ENCODE results near the gene SMC2.
A peak's percentile ranks its signal among the peaks of the same experiment; 100 is the strongest.

SMC2 gene

DNA sequence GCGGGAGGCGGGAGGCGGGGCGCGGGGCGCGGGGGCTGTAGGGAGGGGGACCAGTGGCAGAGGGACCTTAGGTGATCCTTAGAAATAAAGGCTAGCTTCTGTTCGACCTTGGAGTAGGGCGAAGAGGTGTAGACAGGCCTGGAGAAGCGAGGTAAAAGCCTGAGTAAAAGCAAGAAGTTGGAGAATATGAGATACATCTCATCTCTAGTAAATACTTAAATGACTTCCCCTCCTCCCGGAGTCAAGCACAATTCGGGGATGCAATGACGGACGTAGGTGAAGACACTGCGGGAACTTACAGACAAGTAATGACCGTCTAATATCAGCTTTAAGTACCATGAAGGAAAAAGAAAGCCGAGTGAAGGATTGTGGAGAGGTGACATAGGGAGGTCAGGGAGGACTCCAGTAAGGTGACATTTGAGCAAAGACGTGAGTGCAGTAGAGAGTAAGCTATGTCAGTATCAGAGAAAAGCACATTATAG, 466 bp downstream of the SMC2 start:
- H3K27me3 ChIP-seq (ENCODE audit: control insufficient read depth, insufficient read depth, low read length, poor library complexity, severe bottlenecking), result no peaks in the 10 kb centered on the region
- no peaks in the 10 kb centered on the region for H3K9me3 ChIP-seq (ENCODE audit: control insufficient read depth, low read length)
- H3K4me1 ChIP-seq (ENCODE audit: control insufficient read depth, insufficient read depth, low read length), result peaks cover 7% of the 10 kb centered on the region
- peak overlapping the region; percentile 69 for H3K4me3 ChIP-seq (ENCODE audit: insufficient read depth, low read depth, low read length)
- H3K27ac ChIP-seq (ENCODE audit: insufficient read depth, low read depth, low read length, poor library complexity, severe bottlenecking), result no peak overlapping the region
- 1% methylated on average over 17 to 18 of the region's 18 CpGs for WGBS, 2 experiments
- H3K36me3 ChIP-seq (ENCODE audit: control insufficient read depth, insufficient read depth, low read length), result no peaks in the 10 kb centered on the region

DNA sequence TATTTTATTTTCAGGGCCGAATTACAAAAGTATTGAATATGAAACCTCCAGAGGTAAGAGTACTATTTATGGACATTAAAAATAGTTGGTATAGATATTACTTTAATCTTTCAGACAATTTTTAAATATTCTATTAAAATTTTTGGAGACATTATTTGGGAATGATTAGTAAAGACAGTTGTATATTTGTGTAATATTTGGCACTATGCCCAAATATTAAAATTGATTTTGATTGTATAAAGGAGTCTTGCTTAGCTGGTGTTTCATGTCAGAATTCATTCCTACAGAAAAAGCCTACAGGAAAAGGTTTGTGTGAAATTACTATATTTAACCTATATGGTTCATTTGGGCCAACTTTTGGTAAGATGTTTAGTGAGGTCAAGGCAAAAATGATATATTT, 5.5 kb downstream of the SMC2 start:
- peaks cover 29% of the 10 kb centered on the region for H3K36me3 ChIP-seq (ENCODE audit: control insufficient read depth, insufficient read depth, low read length)
- no peak overlapping the region for H3K4me3 ChIP-seq (ENCODE audit: insufficient read depth, low read depth, low read length)
- WGBS, 2 experiments, result no CpG with 5 or more reads among the region's 1 CpG

DNA sequence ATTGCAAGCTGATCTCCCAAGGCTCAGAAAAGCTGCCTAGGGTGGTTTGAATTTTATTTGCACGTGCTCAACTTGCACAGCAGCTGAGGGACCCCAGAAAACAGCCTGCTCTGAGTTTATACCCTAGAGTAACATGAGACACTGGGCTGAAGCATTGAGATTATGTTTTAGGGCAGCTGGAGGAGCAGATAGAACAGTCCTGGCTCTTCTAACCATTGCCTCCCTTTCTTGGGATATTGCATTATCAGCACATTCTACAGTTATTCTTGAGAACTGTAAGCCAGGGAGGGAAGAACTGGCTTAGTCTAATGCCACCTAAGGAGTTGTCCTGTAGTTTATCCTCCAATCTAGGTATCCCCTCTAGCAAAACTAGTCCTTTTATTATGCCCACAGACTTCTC, 10.3 kb downstream of the SMC2 start:
- H3K4me3 ChIP-seq (ENCODE audit: insufficient read depth, low read depth, low read length), result no peak overlapping the region
- no peaks in the 10 kb centered on the region for H3K27me3 ChIP-seq (ENCODE audit: control insufficient read depth, insufficient read depth, low read length, poor library complexity, severe bottlenecking)
- no peak overlapping the region for H3K27ac ChIP-seq (ENCODE audit: insufficient read depth, low read depth, low read length, poor library complexity, severe bottlenecking)
- no peaks in the 10 kb centered on the region for H3K9me3 ChIP-seq (ENCODE audit: control insufficient read depth, low read length)
- 94% methylated on average over 1 of the region's 1 CpG for WGBS, 2 experiments
- no peaks in the 10 kb centered on the region for H3K4me1 ChIP-seq (ENCODE audit: control insufficient read depth, insufficient read depth, low read length)
- H3K36me3 ChIP-seq (ENCODE audit: control insufficient read depth, insufficient read depth, low read length), result peaks cover 35% of the 10 kb centered on the region

More for the DNA sequence above, 5.5 kb downstream of the SMC2 start:
- H3K4me1 ChIP-seq (ENCODE audit: control insufficient read depth, insufficient read depth, low read length), result no peaks in the 10 kb centered on the region
- no peak overlapping the region for H3K27ac ChIP-seq (ENCODE audit: insufficient read depth, low read depth, low read length, poor library complexity, severe bottlenecking)
- H3K9me3 ChIP-seq (ENCODE audit: control insufficient read depth, low read length), result no peaks in the 10 kb centered on the region
- H3K27me3 ChIP-seq (ENCODE audit: control insufficient read depth, insufficient read depth, low read length, poor library complexity, severe bottlenecking), result no peaks in the 10 kb centered on the region

DNA sequence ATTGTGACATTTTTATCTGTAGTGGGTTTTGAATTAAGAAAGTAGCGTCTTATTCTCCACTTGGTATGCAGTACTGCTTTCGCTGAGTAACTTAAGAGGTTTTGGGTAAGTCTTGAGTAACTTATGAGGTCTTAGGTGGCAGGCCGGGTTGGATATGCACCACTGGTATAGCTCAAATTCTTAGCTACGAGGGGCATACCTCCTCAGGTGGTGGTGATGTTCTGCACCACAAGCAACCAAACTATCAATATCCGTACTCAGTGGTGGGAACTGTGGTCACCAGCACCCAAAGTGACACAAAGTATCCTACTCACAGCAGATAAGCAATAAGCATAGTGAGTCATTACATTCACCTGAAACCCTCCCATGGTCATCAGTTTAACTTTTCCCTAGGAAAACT, 13.7 kb downstream of the SMC2 start:
- Histone ChIP-seq H3K4me3 (ENCODE audit: insufficient read depth, low read depth, low read length) (no peak overlapping the region), H3K27me3 (ENCODE audit: control insufficient read depth, insufficient read depth, low read length, poor library complexity, severe bottlenecking) (no peaks in the 10 kb centered on the region), H3K9me3 (ENCODE audit: control insufficient read depth, low read length) (no peaks in the 10 kb centered on the region), H3K27ac (ENCODE audit: insufficient read depth, low read depth, low read length, poor library complexity, severe bottlenecking) (no peak overlapping the region), H3K4me1 (ENCODE audit: control insufficient read depth, insufficient read depth, low read length) (no peaks in the 10 kb centered on the region), H3K36me3 (ENCODE audit: control insufficient read depth, insufficient read depth, low read length) (peaks cover 23% of the 10 kb centered on the region)
- whole genome bisulfite sequencing, 2 experiments, result 92 to 94% methylated on average over 5 of the region's 5 CpGs

DNA sequence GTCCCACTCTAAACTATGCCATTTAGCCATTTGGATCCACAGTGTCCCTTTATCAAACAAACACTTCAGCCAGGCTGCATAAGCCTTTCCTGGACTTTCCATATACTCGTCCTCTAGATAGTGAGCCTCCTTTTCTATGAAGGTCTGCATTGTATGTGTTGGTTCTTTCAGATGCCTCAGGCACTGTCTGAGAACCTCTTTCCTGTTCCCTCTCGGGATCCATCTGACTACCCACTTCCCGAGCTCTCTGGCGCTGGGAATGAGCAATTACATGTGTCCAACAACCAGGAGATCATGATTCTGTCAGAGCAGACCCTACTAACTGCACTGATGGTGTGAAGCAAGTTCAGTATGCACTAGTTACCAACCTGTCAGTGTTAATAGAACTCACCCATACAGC, 14.2 kb downstream of the SMC2 start:
- peaks cover 20% of the 10 kb centered on the region for H3K36me3 ChIP-seq (ENCODE audit: control insufficient read depth, insufficient read depth, low read length)
- no peak overlapping the region for H3K27ac ChIP-seq (ENCODE audit: insufficient read depth, low read depth, low read length, poor library complexity, severe bottlenecking)
- WGBS, 2 experiments, result 93 to 98% methylated on average over 4 of the region's 4 CpGs
- H3K4me3 ChIP-seq (ENCODE audit: insufficient read depth, low read depth, low read length), result no peak overlapping the region
- no peaks in the 10 kb centered on the region for H3K9me3 ChIP-seq (ENCODE audit: control insufficient read depth, low read length)
- H3K27me3 ChIP-seq (ENCODE audit: control insufficient read depth, insufficient read depth, low read length, poor library complexity, severe bottlenecking), result no peaks in the 10 kb centered on the region
- no peaks in the 10 kb centered on the region for H3K4me1 ChIP-seq (ENCODE audit: control insufficient read depth, insufficient read depth, low read length)

DNA sequence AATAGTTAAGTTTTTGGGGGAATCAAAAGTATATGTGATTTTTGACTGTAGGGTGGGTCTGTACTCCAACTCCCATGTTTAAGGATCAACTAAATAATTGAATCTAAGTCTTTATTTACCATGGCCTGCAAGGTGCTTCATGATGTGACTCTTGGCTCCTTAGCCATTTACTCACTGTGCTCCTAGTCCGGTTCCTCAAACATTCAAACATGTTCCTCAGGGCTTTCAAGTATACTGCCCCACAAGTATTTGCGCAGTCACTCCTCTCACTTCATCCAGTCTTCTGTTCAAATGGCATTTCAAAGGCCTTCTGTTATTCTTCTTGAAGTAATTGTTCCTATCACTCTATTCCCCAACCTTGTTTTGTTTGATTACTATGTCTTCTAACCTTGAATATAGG, 16.4 kb downstream of the SMC2 start:
- H3K27me3 ChIP-seq (ENCODE audit: control insufficient read depth, insufficient read depth, low read length, poor library complexity, severe bottlenecking), result no peaks in the 10 kb centered on the region
- H3K4me1 ChIP-seq (ENCODE audit: control insufficient read depth, insufficient read depth, low read length), result no peaks in the 10 kb centered on the region
- H3K9me3 ChIP-seq (ENCODE audit: control insufficient read depth, low read length), result no peaks in the 10 kb centered on the region
- H3K4me3 ChIP-seq (ENCODE audit: insufficient read depth, low read depth, low read length), result no peak overlapping the region
- WGBS, 2 experiments, result 88 to 95% methylated on average over 2 of the region's 2 CpGs
- no peak overlapping the region for H3K27ac ChIP-seq (ENCODE audit: insufficient read depth, low read depth, low read length, poor library complexity, severe bottlenecking)
- H3K36me3 ChIP-seq (ENCODE audit: control insufficient read depth, insufficient read depth, low read length), result peaks cover 22% of the 10 kb centered on the region

DNA sequence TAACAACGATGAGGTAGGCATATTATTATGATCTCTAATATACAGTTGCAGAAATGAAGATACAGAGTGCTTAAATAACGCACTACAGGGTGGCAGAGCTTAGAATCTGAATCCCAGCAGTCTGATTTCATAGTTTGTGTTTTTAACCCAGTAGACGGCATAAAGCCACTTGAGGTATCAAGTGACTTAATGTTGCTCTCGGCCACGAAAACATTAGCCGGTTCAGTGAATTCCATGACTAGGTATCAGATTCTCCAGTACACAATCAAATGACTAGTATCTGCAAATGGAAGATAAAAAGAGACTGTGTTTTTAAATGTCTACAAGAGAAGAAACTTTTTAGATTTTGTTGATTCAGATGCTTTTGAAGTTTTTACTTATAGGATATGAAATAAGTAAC, 24.8 kb downstream of the SMC2 start:
- Histone ChIP-seq H3K27me3 (ENCODE audit: control insufficient read depth, insufficient read depth, low read length, poor library complexity, severe bottlenecking) (no peaks in the 10 kb centered on the region), H3K9me3 (ENCODE audit: control insufficient read depth, low read length) (no peaks in the 10 kb centered on the region), H3K36me3 (ENCODE audit: control insufficient read depth, insufficient read depth, low read length) (peaks cover 9% of the 10 kb centered on the region), H3K4me1 (ENCODE audit: control insufficient read depth, insufficient read depth, low read length) (no peaks in the 10 kb centered on the region), H3K4me3 (ENCODE audit: insufficient read depth, low read depth, low read length) (no peak overlapping the region), H3K27ac (ENCODE audit: insufficient read depth, low read depth, low read length, poor library complexity, severe bottlenecking) (no peak overlapping the region)
- WGBS, 2 experiments, result 95% methylated on average over 5 to 6 of the region's 6 CpGs

DNA sequence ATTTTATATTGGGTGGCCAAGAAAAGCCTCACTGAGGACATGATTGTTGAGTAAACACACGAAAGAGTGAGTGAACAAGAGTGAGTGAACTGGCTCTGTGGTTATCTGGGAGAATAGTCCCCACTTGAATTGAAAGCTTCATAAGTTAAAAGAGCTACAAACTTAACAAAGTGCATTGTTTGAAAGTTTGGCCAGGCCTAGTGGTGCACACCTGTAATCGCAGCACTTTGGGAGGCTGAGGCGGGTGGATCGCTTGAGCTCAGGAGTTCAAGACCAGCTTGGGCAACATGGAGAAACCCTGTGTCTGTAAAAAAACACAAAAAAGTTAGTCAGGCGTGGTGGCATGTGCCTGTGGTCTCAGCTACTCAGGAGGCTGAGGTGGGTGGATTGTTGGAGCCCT, 26.9 kb downstream of the SMC2 start:
- Histone ChIP-seq H3K9me3 (ENCODE audit: control insufficient read depth, low read length) (no peaks in the 10 kb centered on the region), H3K4me3 (ENCODE audit: insufficient read depth, low read depth, low read length) (no peak overlapping the region), H3K27ac (ENCODE audit: insufficient read depth, low read depth, low read length, poor library complexity, severe bottlenecking) (no peak overlapping the region), H3K36me3 (ENCODE audit: control insufficient read depth, insufficient read depth, low read length) (peaks cover 8% of the 10 kb centered on the region), H3K27me3 (ENCODE audit: control insufficient read depth, insufficient read depth, low read length, poor library complexity, severe bottlenecking) (no peaks in the 10 kb centered on the region), H3K4me1 (ENCODE audit: control insufficient read depth, insufficient read depth, low read length) (no peaks in the 10 kb centered on the region)
- WGBS, 2 experiments, result 93 to 95% methylated on average over 5 of the region's 5 CpGs

DNA sequence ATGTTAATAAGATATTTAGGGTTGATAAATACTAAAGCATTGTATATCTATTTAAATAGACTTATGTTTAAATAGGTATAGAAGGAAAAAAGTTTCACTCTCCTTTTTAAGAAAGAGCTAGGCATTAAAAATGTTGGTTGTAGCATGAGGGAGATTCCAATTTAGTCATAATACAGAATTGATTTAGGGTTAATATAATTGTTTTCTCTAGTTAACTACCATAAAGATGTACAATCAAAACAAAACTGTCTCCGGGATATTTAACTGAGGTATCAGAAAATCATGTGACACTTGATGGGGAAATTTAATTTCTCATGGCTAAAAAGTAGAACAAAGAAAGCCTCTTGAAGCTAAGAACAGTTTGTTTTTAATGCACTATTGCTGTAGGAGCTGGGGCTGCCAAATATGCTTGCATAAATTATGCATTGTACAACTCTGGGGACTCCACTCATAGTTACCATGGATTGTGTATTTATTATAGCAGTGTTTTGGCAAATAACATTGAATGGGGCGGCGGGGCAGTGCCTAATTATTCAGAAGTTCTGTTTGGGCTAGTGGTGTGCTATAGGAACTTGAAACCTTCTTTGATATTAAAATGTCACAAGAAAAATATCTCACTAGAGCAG, 44.2 kb downstream of the SMC2 start:
- Histone ChIP-seq H3K9me3 (ENCODE audit: control insufficient read depth, low read length) (no peaks in the 10 kb centered on the region), H3K36me3 (ENCODE audit: control insufficient read depth, insufficient read depth, low read length) (peaks cover 19% of the 10 kb centered on the region), H3K27me3 (ENCODE audit: control insufficient read depth, insufficient read depth, low read length, poor library complexity, severe bottlenecking) (no peaks in the 10 kb centered on the region), H3K27ac (ENCODE audit: insufficient read depth, low read depth, low read length, poor library complexity, severe bottlenecking) (no peak overlapping the region), H3K4me3 (ENCODE audit: insufficient read depth, low read depth, low read length) (no peak overlapping the region), H3K4me1 (ENCODE audit: control insufficient read depth, insufficient read depth, low read length) (no peaks in the 10 kb centered on the region)
- 100% methylated on average over 1 to 3 of the region's 3 CpGs for WGBS, 2 experiments

DNA sequence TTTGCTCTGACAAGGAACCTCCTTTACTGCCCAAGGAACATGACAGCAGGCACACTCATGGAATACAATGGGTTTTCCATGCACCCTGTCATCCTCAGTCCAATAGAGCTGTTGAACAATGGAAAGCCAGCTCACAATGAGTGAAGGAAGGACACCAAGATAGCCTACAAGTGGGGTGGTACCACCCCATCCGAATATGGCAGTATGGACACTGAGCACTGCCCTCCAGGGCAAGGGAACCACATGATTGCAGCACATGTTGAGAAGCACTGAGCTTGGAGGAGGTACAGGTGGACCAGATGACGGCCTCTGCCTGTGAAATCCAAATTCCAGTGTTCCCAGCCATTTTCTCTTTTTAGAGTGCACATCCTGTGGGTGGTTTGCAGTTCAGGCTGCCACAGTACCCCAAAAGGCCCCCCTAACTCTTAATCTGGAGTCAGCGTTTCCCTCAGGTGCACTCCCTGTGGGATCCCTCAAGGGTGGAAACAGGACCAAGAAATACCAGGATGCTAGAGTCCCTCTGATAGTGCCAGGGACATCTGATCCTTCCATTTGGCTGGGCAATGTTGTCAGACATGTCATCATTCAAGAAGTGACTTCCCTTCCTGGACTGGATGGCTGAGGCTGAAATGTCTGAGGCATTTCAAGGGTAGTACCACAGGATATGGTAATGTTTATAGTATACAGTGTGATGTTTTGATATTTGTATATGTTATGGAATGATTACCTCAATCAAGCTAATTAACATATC, 48.9 kb downstream of the SMC2 start:
- no peaks in the 10 kb centered on the region for H3K4me1 ChIP-seq (ENCODE audit: control insufficient read depth, insufficient read depth, low read length)
- no peaks in the 10 kb centered on the region for H3K9me3 ChIP-seq (ENCODE audit: control insufficient read depth, low read length)
- H3K27ac ChIP-seq (ENCODE audit: insufficient read depth, low read depth, low read length, poor library complexity, severe bottlenecking), result no peak overlapping the region
- WGBS, 2 experiments, result 93 to 94% methylated on average over 3 of the region's 3 CpGs
- H3K36me3 ChIP-seq (ENCODE audit: control insufficient read depth, insufficient read depth, low read length), result no peaks in the 10 kb centered on the region
- H3K27me3 ChIP-seq (ENCODE audit: control insufficient read depth, insufficient read depth, low read length, poor library complexity, severe bottlenecking), result no peaks in the 10 kb centered on the region
- no peak overlapping the region for H3K4me3 ChIP-seq (ENCODE audit: insufficient read depth, low read depth, low read length)

Measured in ectodermal cell (in vitro differentiated cells).